Cerebellar nuclear complex (tissue), 1 donor: Measurements from ENCODE around the gene STAT4.
"Not testable (repeated sequence)": the region's sequence is repeated elsewhere in the genome, so short reads cannot be mapped to it uniquely, and the experiment has no call there.

ENCODE experiments used
- DNase-seq, 2 experiments: peaks; one replicate each; lab custom pipeline; 2025; lab: John Stamatoyannopoulos, UW

The STAT4 gene

DNA sequence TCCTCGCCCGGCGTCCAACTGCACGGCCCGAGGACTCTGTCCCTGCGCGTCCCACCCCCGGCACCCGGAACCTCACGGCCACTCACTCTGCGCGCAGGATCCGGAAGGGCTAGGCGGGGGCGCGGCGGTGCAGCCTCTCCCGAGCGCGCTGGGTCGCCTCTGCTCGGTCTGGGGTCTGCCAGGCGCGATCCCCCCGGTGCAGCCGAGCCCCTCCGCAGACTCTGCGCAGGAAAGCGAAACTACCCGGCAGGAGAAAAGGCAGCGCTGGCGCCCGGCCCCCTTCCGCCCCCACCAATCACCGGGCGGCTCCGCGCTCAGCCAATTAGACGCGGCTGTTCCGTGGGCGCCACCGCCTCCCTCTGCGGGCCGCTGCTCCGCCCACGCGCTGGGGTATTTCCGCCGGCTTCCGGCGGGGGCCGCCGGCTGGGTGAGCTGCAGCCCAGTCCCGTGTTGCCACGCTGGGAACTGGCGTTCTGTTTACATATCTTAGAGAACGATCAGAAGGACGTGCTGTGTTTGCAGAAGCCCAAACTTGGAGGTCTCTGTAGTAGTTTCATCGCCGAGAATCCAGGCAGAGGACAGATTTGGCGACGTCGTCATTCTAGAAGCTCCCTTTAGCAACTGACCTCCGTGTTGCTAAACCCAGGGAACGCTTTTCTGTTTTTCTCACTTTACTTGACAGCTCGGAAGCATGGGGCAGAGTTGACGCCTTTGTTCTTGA, 136.7 kb downstream of the STAT4 start, which contains the start of gene STAT1:
STAT1 (minus strand) TSS at position 240 of the 721 bp plus-strand sequence. CDS start 4,168 bp downstream, outside the sequence.
- peak in 1 of 2 experiments; percentile 70 for DNase-seq

DNA sequence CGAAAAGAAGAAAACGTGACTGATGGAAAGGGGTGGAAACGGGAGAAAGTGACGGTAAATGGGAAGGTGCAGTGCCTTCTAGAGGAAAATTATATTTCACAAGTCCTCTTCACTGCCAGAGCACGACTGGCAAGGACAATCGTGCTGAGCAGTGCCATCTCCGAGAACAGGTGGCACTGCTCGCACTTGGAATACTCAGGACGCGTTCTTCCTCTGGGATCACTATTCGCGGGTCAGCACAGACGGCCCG, 137.2 kb downstream of the STAT4 start:
- DNase-seq = peak in 1 of 2 experiments; percentile 42

DNA sequence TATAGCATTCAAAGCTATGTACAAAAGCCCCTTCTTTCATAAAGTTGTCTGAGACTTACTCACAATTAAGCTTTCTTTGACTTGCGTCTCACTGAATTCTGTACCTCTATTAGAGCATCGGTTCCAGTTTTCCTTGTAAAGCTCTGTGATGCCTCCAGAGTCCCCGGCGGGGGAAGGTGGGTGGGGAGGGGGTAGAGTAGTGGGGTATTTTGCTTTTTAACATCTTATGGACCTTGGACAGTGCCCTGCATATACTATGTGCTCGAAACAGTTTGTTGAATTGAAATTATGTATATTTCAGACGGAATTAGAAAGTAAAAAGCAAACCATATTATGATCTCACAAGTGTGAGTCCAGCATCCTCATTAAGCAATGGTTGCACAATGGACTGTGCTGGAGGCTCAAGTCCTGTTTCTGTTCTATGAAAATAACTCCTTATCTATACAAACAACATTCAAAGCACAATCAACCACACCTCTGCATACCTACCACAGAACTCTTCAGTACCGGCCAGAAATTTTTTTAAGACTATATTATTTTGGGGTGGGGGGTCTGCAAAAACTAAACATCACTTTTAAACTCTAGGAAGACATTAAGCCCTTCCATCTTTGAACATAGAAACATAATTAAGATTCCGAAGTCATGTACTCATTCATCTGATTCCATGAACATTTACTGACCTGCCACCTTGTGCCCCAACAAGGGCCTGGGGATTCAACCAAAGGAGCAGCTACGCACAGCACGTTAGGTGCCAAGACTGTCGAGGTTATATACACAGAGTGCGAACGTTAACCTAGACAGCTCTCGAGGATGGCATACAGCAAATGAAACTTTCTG, 137.7 kb downstream of the STAT4 start:
- DNase-seq = no peak

DNA sequence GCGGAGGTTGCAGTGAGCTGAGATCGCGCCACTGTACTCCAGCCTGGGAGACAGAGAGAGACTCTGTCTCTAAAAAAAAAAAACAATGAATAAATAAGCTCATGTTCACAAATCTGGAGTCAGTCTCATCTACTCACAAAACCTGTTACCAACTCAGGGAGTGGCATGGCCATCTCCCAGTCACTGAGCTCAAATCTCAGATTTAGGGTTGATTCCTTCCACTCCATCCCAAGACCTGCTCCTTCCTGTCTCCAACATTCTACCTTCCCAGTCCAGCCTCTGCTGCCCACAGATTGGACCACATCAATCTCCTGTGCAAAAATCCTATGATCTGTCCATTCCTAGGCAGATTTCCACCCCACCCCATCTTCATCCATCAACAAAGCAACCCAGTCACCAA, 138.4 kb downstream of the STAT4 start:
- no peak for DNase-seq

DNA sequence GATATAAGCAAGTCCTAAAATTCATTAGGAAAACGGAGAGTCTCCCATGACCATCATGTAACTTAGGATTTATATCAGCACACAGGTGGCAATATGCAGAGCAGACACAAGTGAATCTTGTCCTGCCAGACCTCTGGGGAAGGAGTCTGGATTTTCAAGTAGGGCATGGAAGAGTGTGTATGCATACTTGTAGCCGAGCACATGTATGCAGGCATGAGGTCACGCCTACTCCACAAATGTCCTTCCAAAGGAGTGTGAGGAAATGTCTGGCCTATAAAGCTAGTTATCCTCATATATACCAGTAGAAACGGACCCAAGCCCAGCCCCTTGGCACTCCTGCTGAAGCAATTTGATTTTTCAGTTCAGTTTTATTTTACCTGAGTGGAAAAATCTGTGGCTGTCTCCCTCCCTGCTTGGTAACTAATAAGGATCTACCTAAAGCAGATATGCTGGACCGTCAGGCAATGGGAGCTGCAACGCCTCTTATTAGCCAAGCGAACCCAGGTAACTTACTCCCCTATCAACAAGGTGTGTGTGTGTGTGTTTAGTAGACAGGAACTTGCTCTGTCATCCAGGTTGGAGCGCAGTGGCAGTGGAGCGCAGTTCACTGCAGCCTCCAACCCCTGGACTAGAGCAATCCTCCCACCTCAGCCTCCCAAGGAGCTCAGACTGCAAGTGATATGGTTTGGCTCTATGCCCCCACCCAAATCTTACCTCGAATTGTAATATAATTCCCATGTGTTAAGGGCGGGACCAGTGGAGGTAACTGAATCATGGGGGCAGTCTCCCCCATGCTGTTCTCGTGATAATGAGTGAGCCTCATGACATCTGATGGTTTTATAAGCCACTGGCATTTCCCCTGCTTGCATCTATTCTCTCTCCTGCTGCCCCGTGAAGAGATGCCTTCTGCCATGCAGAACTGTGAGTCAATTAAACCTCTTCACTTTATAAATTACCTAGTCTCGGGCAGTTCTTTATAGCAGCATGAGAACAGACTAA, 139.6 kb downstream of the STAT4 start:
- no peak for DNase-seq

DNA sequence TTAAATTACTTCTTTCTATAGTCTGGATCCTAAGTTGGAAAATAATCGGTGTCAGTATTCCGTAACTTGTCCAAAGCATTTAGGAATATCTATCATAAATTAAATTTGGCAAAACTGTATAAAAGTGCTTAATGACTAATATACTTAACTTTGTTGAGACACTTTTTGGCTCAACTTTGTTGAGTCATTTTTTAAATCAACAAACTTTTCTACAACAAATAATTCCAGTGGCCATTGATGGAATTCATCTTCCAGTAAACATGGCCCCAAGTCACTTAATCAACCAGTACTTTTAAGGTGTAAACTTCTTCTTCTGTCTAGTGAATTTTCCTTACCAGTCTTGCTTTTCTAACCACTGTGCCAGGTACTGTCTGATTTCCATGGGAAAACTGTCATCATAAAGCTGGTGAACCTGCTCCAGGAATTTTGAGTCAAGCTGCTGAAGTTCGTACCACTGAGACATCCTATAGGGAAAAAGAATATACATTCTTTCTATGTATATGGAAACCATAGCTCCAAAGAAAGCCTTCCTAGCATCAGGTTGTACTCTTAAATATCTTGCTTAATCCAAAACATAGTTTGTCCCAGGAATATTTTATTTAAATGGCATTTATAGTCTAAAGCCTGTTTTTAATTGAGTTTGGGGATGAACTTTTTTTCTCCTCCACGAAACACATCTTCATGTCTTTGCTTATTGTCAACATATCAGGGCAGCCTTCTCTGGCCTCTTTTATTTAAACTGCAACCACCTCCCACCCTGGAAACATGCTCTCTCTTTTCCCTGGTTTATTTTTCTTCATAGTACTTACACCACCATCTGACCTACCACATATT, 141.0 kb downstream of the STAT4 start:
- DNase-seq = no peak

DNA sequence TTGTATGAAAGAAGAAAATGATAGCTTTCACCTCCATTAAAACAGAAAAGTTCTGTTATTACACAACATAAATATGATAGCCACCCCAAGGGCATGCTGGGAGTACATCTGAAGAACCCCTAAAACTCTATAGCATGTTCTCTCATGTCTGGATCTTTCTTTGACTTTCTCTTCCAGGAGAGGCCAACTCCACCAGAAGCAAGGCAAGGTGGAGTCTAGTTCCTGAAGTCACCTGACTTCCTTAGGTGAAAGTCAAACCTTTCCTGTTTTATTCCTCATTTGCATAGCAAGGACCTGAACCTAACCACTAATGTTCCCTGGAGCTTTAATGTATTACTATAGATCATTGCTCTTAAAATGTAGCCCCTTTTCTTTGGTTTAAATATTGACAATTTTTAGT, 142.5 kb downstream of the STAT4 start:
- no peak for DNase-seq

DNA sequence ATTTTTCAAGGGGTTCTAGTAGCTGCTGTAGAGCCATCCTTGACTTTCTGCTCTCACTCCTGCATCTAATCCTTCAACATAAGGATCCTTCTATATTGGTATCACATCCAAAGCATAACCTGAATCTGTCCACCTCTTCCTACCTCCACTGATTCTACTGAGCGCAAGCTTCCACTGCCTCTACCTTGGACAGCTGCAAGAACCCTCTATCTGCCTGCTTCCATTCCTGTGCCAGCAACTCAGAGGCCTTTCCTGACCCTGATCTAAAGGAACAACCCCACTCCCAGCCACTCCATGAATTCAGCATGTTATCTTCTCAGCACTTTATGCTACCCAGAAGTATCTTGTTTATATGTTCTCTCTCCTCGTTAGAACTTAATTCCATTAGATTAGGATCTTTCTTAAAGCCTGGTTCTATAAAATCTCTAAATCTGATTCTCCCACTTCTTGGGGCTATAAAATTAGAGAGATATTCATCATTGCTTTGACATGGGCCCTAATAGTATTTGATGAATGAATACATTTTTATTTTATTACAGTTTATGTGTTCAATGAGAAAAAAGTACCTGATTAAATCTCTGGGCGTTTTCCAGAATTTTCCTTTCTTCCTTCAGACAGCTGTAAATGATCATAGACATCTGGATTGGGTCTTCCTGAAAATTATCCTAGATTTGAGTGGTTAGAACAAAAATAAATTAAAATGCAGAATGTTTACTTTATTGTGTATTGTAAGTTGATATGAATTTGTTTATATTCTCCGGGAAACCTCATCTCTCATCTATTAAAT, 143.6 kb downstream of the STAT4 start:
- DNase-seq = no peak

DNA sequence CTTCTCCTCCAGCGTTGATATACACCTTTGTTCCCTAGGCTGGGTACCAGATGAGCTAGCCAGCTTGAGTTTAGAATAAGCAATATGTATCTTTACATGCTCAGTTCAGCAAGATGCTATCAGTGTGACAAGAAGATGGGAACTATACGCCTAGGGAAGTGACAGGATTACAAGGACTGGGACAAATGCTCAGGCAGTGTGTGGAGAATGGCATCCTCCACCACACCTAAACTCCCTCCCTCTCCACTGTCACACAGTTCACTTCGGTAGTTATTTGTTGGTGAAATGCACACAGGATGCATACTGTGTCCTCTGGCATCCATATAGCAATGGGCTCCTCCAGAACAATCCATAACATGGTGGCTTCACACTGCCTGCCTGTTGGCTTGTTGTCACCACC, 144.5 kb downstream of the STAT4 start:
- DNase-seq = no peak

DNA sequence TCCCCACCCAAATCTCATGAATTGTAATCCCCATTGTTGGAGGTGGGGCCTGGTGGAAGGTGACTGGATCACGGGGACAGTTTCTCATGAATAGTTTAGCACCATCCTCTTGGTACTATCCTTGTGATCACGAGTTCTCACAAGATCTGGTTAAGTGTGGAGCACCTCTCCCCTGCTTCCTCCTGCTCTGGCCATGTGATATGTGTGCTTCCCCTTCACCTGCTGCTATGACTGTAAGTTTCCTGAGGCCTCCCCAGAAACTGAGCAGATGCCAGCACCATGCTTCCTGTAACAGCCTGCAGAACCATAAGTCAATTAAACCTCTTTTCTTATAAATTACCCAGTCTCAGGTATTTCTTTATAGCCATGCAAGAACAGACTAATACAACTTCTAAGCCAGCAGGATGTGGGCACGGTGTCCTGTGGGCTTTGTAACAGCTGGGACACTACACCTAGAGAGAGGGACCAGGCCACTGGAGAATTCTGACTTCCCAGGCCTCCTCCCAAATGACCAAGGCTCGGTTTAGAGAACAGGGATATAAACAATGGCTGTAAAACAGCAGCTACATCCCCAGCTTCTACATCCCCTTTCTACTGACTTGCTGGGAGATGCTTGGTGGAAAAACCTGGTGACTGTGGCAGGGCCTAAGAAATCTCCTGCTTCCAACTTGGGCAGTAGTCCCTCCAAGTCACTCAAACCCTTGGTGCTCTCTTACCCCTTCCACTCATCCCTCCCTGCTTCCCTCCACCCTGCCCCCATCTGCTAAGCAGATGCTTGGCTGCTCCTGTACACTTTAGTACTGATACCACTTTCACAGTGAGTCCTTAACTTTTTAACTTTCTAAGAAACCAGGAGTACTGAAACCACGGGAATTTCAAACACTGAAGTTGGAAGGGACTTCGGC, 147.1 kb downstream of the STAT4 start:
- DNase-seq = no peak

DNA sequence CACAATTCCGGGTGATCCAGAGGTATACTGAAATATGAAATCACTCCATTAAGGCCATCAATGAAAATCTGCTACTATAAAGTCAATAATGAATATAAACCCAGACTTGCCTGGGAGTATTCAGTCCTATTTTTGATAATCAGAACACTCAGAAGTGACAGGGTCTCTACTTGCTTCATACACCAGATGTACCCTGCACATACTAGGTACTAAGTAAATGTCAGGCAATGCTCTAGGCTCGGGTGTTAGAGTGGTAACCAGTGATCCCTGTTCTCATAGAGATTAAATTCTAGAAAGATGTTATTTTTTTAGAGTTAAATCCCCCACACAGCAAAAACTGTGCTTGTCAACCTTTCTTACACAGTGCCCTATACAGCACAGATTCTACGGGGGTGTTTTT, 149.2 kb downstream of the STAT4 start:
- DNase-seq = no peak

DNA sequence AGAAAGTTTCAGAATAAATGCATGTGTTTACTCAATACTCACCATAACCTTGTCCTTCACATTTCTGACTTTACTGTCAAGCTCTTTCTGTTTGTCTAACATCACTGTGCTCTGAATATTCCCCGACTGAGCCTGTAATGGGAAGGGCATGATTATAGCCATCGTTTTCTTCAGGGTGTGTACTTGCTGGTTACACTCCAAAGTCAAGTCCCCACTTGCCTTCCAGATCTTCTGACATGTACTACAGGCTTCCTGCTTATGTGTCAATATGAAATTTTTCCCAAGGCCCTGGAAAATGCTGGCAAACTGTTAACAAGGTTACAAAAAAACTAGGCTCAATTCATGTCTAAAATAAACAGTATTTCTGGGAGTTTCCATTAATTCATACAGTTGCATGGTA, 149.8 kb downstream of the STAT4 start:
- no peak for DNase-seq

DNA sequence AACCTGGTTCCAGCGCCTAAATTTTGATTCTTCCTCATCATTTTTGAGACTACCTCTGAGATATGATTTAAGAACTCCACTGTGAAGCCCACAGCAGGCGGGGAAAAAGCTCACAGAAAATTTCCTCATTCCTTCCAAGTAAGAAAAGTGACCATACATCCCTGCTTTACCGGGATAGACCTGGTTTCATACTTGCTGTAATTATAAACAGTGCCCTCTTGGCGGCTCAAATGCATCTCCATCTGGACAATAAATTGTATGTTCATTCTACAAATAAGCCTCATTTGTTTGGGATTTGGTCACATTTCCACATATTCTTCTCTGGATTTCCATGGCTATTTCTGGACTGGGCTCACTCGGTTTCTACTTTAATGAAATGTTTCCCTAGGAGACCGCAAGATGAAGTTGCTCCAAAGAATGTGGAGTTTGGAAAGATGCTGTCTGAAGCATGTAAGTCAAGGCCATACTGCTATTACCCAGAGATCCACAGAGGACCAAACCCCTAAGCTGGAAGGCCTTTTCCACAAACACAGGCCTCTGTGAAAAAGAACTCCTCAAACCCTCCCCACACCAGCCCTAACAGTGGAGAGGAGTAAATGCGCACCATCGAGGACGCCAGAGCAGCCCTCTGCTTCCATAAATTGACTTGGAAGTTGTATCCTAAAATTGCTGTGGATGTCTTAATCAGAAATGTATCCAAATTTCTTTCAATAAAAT, 150.7 kb downstream of the STAT4 start:
- DNase-seq = no peak

DNA sequence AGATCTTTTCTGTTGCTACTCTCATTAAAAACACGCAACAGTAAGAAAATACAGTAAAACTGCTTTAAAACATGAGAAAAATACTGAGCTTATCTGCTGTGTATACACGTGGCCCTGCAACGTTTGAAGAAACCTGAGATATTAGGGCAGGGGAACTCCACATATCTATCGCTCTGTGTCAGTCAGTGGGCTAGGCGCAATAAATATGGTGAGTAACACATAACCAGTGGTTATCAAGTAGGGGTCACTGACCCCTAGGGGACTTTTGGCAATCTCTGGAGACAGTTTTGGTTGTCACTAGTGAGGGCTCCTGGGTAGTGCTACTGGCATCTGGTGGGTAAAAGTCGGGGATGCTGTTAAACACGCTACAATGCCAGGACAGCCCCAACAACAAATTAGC, 151.7 kb downstream of the STAT4 start:
- no peak for DNase-seq

DNA sequence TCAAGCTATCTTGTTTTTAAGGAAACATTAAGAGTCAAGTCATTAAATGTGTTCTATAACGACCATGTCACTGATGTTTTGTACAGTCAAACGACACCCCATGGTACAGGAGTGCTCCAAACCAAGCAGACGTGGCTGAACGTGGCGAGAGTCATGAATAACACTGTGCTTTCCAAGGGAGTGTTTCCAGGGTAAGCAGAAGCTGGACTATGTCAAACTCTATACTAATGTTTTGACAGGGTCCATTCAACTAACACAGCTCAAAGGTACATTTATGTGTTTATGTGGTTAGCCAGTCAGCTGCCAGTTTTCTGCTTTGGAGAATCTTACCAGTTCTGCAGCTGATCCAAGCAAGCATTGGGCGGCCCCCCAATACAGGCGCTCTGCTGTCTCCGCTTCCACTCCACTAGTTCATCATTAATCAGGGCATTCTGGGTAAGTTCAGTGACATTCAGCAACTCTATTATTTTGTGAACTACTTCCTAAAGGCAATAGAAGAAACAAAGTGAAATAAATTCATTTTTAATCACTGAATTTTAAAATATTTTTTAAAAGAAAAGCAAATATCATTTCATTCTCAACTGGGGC, 153.2 kb downstream of the STAT4 start:
- no peak for DNase-seq

DNA sequence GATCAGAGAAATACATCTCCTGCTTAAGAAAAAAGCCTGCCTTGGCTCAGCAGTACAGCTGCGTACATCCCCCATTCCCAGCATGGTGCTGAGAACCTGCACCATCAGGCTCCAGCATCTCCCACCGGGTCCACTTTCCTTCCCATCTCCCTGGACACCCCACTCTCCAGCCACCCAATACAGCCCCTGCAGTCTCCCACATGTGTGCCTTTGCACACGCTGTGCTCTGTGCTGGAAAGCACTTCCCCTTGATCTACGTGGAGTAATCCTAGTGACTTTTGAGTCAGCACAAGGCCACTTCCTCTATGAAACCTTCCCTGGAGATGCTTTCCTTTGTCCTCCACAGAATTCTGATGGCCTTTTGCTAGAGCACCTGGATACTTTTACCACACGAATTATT, 153.8 kb downstream of the STAT4 start:
- DNase-seq = no peak

DNA sequence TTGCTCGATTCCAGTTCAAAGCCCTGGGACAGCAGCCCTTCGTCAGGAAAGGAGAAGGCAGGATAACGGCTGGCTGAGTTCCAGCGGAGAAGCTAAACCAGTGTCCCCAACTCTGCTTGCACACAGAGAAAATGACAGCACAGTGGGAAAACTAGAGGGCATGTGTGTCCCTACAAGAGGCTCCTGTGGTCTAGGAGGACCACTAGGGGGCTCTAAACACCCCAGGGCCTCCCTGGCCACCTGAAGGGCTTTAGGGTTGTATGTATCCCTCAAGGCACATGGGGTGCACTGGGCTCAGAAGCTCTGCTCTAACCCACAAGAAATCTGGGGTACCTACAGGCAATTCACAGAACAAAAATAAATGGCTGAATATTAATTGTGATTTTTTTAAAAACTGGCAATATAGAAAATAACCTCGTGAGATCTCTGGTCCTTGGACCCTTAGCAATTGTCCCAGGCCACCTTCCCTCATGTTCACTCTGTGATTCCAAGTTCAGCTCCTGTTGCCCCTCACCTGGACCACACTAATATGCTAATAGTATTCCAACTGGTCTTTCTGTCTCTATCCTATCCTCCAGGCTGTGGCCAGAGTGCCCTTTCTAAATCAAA, 154.4 kb downstream of the STAT4 start:
- DNase-seq = no peak

DNA sequence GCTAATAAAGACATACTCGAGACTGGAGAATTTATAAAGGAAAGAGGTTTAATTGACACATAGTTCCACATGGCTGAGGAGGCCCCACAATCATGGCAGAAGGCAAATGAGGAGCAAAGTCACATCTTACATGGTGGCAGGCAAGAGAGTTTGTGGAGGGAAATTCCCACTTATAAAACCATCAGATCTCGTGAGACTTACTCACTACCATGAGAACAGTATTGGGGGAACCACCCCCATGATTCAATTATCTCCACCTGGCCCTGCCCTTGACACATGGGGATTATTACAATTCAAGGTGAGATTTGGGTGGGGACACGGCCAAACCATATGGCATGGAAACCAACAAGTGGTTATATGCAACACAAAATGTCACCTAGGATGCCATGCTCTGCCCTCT, 155.5 kb downstream of the STAT4 start:
- not testable (repeated sequence) for DNase-seq
